Smooth muscle cell (in vitro differentiated cells): ENCODE measurements around the gene ADARB1. TPM values are rescaled to one million over a fixed set of nuclear protein-coding genes. Genes with fewer than 3 reads are reported as not detected.

Source experiments
- DNase-seq: peaks from one replicate; lab custom pipeline; 2025; ENCODE audit not compliant: unreplicated experiment; lab: John Stamatoyannopoulos, UW
- H2AFZ ChIP-seq: fragments of 200-600 bp; sonication (generic); 2 replicates; pipeline ENCODE4 v1.6.0; 2016; ENCODE audit warnings: antibody characterized with exemption, low read depth, mild to moderate bottlenecking
- H3F3A ChIP-seq: fragments of 200-600 bp; sonication (generic); 2 replicates; pipeline ENCODE4 v1.6.0; 2017; ENCODE audit warnings: antibody characterized with exemption, low read depth
- H3K27ac ChIP-seq: fragments of 200-600 bp; sonication (generic); 2 replicates; pipeline ENCODE4 v1.5.1; 2016; ENCODE audit warnings: low read depth, mild to moderate bottlenecking
- H3K27me3 ChIP-seq: fragments of 200-600 bp; sonication (generic); 2 replicates; pipeline ENCODE4 v1.6.1; 2016; ENCODE audit warnings: low read depth, mild to moderate bottlenecking
- H3K36me3 ChIP-seq: fragments of 200-600 bp; sonication (generic); 2 replicates; pipeline ENCODE4 v1.5.1; 2016; ENCODE audit warnings: low read depth
- H3K4me1 ChIP-seq: fragments of 200-600 bp; sonication (generic); 2 replicates; pipeline ENCODE4 v1.5.1; 2016; ENCODE audit warnings: low read depth
- H3K4me2 ChIP-seq: fragments of 200-600 bp; sonication (generic); 2 replicates; pipeline ENCODE4 v1.6.0; 2016; ENCODE audit warnings: mild to moderate bottlenecking
- H3K4me3 ChIP-seq: fragments of 200-600 bp; sonication (generic); 2 replicates; pipeline ENCODE4 v1.5.1; 2016; ENCODE audit warnings: mild to moderate bottlenecking
- H3K79me2 ChIP-seq: fragments of 200-600 bp; sonication (generic); 2 replicates; pipeline ENCODE4 v1.6.0; 2016; ENCODE audit warnings: low read depth, mild to moderate bottlenecking
- H3K9ac ChIP-seq: fragments of 200-600 bp; sonication (generic); 2 replicates; pipeline ENCODE4 v1.6.0; 2016; ENCODE audit warnings: low read depth
- H3K9me3 ChIP-seq: fragments of 200-600 bp; sonication (generic); replicated peaks from 2 replicates; pipeline ENCODE4 v1.5.1; 2016; ENCODE audit warnings: low read depth
- H4K20me1 ChIP-seq: fragments of 200-600 bp; sonication (generic); 2 replicates; pipeline ENCODE4 v1.6.0; 2016; ENCODE audit warnings: low read depth
- WGBS: methylation state at CpG from one replicate; pipeline ENCODE4 v1.1.7; 2016; ENCODE audit warnings: low lambda C conversion rate; 5-methylcytosine and 5-hydroxymethylcytosine counted together
- polyA plus RNA-seq: library from polyadenylated mRNA; unstranded; fragments of >200 nt; fragmentation: Nextera tagmentation; extraction: Ambion mirVana; gene quantifications from 2 replicates; pipeline ENCODE4 v1.2.1, GENCODE V29; 2016
- total RNA-seq: library from RNA; depleted of rRNA; stranded (reverse); fragments of >200 nt; gene quantifications from 2 replicates; pipeline ENCODE4 v1.2.3, GENCODE V29; 2014
- TF ChIP-seq, protein P1 (sequence below): fragments of 200-600 bp; sonication (generic); IDR thresholded peaks from 2 replicates; pipeline ENCODE4 v1.5.1; 2017; ENCODE audit warnings: borderline replicate concordance, mild to moderate bottlenecking, antibody characterized with exemption; ENCODE audit not compliant: insufficient read depth, poor library complexity, severe bottlenecking

The ADARB1 gene
- total and polyA plus RNA-seq, 2 experiments from 2014 or later: 25.6 to 28.9 TPM

DNA sequence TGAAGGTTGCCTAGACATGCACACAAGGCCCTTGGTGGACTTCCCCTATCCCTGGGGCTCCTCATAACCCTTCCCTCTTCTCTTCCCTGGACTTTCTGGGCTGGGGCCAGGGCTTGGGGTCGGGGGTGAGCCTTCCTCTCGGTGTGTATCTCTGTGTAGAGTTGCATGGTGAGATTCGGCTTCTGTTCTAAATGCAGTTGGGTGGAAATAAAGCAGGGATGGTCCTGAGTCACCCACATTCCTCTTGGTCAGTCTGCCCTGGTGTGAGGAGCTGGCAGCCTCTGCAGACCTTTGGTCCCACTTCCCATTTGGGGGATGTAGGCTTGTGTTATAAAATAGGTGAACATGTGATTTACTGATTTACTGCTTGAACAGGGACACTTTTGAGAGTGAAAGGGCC lies 38.0 kb downstream of the ADARB1 start:
- H3K79me2 ChIP-seq: peaks cover 82% of the 10 kb centered on the region
- H3K9me3 ChIP-seq: no peaks in the 10 kb centered on the region
- no peaks in the 10 kb centered on the region for H3K36me3 ChIP-seq
- no peak overlapping the region for H2AFZ ChIP-seq
- no peak overlapping the region for H3K4me3 ChIP-seq
- H3K4me1 ChIP-seq: no peaks in the 10 kb centered on the region
- H3K4me2 ChIP-seq: no peak overlapping the region
- H4K20me1 ChIP-seq: peaks cover 97% of the 10 kb centered on the region
- no peaks in the 10 kb centered on the region for H3F3A ChIP-seq
- no peak overlapping the region for H3K27ac ChIP-seq
- H3K9ac ChIP-seq: no peak overlapping the region
- 87% methylated on average over 3 of the region's 3 CpGs for WGBS
- TF ChIP-seq, protein P1, sequence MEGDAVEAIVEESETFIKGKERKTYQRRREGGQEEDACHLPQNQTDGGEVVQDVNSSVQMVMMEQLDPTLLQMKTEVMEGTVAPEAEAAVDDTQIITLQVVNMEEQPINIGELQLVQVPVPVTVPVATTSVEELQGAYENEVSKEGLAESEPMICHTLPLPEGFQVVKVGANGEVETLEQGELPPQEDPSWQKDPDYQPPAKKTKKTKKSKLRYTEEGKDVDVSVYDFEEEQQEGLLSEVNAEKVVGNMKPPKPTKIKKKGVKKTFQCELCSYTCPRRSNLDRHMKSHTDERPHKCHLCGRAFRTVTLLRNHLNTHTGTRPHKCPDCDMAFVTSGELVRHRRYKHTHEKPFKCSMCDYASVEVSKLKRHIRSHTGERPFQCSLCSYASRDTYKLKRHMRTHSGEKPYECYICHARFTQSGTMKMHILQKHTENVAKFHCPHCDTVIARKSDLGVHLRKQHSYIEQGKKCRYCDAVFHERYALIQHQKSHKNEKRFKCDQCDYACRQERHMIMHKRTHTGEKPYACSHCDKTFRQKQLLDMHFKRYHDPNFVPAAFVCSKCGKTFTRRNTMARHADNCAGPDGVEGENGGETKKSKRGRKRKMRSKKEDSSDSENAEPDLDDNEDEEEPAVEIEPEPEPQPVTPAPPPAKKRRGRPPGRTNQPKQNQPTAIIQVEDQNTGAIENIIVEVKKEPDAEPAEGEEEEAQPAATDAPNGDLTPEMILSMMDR: no peak
- no peaks in the 10 kb centered on the region for H3K27me3 ChIP-seq
- DNase-seq: no peak

DNA sequence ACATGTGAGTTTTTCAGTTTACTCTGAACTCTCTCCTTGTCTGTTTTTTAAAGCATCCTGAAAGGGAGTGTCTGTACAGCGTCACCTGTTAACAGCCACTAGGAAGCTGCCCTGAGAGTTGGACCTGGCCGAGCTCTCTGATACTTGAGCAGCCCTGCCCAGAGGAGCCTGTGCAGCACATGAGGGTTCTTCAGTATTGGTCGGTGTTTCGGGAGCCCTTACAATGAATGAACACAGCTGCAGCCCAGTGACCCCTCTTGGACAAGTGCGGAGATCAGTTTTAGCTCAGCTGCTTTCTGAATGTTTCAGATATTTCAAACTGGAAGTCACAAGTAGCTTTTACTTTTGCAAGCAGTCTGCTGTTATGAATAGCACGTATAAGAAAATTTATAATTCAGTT lies 39.2 kb downstream of the ADARB1 start:
- Histone ChIP-seq H3K79me2 (peaks cover 82% of the 10 kb centered on the region), H2AFZ (no peak overlapping the region), H3K36me3 (no peaks in the 10 kb centered on the region), H3K27me3 (no peaks in the 10 kb centered on the region), H3F3A (no peaks in the 10 kb centered on the region), H3K9ac (no peak overlapping the region), H3K27ac (no peak overlapping the region), H3K4me1 (no peaks in the 10 kb centered on the region), H3K4me3 (no peak overlapping the region), H4K20me1 (peaks cover 92% of the 10 kb centered on the region), H3K9me3 (no peaks in the 10 kb centered on the region), H3K4me2 (no peak overlapping the region)
- WGBS: 90% methylated on average over 6 of the region's 6 CpGs
- no peak for DNase-seq
- TF ChIP-seq, protein P1: no peak

DNA sequence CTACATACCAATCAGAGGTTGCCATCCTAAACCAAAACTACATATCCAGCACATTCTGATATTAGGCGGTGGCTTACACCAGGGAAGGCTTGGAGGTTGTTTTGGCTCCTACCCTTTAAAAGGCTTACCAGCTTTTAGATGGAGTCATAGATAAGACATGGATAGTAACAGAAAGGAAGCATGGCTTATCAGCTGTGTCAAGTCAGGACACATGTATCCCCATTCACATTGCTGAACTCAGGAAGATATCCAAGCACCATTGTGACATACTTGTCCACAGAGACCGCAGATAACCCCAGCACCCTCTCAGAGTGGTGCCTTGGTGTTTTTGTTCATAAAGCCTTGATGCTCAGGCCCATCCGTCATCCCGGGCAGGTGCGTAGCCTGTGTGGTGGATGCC lies 39.7 kb downstream of the ADARB1 start:
- Histone ChIP-seq H3K79me2 (peaks cover 82% of the 10 kb centered on the region), H3K9ac (no peak overlapping the region), H3K27me3 (no peaks in the 10 kb centered on the region), H3F3A (no peaks in the 10 kb centered on the region), H3K4me3 (no peak overlapping the region), H3K4me2 (no peak overlapping the region), H4K20me1 (peaks cover 92% of the 10 kb centered on the region), H3K27ac (no peak overlapping the region), H3K4me1 (no peaks in the 10 kb centered on the region), H3K9me3 (no peaks in the 10 kb centered on the region), H3K36me3 (no peaks in the 10 kb centered on the region), H2AFZ (no peak overlapping the region)
- DNase-seq: no peak
- WGBS: 97% methylated on average over 5 of the region's 5 CpGs
- TF ChIP-seq, protein P1: no peak

DNA sequence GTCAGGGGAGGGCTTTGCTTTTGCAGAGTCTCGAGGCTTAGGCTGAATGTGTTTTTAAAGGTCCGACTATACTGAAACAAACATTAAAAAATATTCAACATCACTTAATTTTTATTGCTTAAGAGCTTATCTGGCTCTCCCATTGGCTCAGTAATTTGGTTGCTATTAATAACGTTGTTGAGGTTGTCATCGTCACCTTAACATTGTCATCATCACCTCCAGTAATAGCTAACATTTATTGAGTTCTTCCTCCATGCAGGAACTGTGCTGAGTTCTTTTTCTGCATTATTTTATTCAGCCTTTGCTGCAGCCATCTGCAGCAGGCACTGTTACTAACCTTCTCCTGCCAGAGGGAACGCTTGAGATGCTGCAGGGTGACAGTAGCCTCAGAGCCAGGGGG lies 40.1 kb downstream of the ADARB1 start:
- 93% methylated on average over 5 of the region's 5 CpGs for WGBS
- no peaks in the 10 kb centered on the region for H3K9me3 ChIP-seq
- no peaks in the 10 kb centered on the region for H3K4me1 ChIP-seq
- H4K20me1 ChIP-seq: peaks cover 92% of the 10 kb centered on the region
- no peaks in the 10 kb centered on the region for H3F3A ChIP-seq
- no peak for DNase-seq
- H2AFZ ChIP-seq: no peak overlapping the region
- H3K79me2 ChIP-seq: peaks cover 82% of the 10 kb centered on the region
- H3K9ac ChIP-seq: no peak overlapping the region
- no peaks in the 10 kb centered on the region for H3K36me3 ChIP-seq
- no peak overlapping the region for H3K4me3 ChIP-seq
- TF ChIP-seq, protein P1: no peak
- H3K27ac ChIP-seq: no peak overlapping the region
- no peaks in the 10 kb centered on the region for H3K27me3 ChIP-seq
- no peak overlapping the region for H3K4me2 ChIP-seq
